HG02798 (cell line): ENCODE results near the gene IMPACT.

Experiments
- ATAC-seq: cut with Tn5 transposase; IDR thresholded peaks from one replicate; pipeline ENCODE4 v1.9.1; 2021; ENCODE audit warnings: mild to moderate bottlenecking; ENCODE audit not compliant: unreplicated experiment, poor library complexity

Gene IMPACT

GRCh38 chr18:24426398-24427294 lies at the start of gene IMPACT:
TSS of gene IMPACT (plus strand) at chr18:24426670. CDS start at chr18:24426757, 87 bp downstream.
- ATAC-seq = peak; percentile 96

DNA sequence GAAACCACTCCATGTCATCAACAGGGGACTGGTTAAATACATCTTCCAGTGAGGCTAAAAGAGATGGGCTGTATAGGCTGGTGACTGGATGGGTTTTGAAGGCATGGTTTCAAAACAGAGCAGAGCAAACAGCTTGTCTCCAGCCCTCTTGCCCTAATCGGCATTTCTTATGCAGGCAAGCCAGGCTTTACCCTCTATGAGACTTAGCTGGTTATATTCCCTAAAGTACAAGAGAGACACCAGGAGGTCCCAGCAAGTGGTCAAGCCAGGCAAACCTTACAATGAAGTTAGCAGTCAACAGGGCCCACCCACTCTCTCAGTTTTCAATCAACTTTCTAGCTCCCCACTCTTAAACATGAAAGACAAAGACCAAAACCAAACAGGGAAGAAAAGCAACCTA lies 47.9 kb upstream of the IMPACT start:
- ATAC-seq = no peak

- no peak for ATAC-seq
Observed at GRCh38 chr18:24380163-24380747, 46.2 kb upstream of the IMPACT start.

- ATAC-seq = no peak
Observed at GRCh38 chr18:24381126-24381525, 45.3 kb upstream of the IMPACT start.

DNA sequence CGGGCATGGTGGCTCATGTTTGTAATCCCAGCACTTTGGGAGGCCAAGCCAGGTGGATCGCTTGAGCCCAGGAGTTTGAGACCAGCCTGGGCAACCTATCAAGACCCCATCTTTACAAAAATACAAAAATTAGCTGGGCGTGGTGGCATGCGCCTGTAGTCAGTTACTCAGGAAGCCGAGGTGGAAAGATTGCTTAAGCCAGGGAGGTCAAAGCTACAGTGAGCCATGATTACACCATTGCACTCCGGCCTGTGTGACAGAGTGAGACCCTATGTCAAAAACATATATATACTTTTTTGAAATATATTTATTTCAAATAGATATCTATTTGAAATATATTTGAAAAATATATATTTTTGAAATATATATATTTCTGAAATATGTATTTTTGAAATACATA lies 39.8 kb upstream of the IMPACT start:
- ATAC-seq = no peak

DNA sequence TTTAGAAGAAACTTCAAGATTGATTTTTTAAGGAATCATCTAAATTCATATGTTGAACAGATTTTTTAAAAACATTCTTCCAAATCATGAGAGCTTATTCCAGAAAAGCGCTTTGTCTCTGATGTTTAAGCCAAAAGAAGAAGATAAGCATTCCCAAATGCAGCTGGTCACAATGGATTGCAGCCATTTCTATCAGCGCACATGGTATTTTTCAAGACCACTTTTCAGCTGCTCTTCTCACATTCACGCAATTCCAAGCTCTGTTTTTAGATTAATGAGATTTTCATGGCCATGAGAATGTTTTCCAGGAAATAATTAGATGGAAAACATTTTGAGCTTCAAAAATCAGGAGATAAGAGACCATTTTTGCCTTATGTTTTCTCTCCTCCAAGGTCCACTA lies 37.5 kb upstream of the IMPACT start:
- no peak for ATAC-seq

- no peak for ATAC-seq
Observed at GRCh38 chr18:24395049-24395795, 31.2 kb upstream of the IMPACT start.

GRCh38 chr18:24396082-24396633 lies 30.3 kb upstream of the IMPACT start:
- no peak for ATAC-seq

- ATAC-seq = peak; percentile 24
Observed at GRCh38 chr18:24397131-24397693, 29.3 kb upstream of the IMPACT start.

GRCh38 chr18:24397694-24398368 lies 28.6 kb upstream of the IMPACT start, which contains the start of gene OSBPL1A:
TSS of gene OSBPL1A (minus strand) at chr18:24397824. CDS start at chr18:24377533, 20,291 bp downstream.
- peak; percentile 61 for ATAC-seq

- ATAC-seq = no peak
Observed at GRCh38 chr18:24398540-24398939, 27.9 kb upstream of the IMPACT start.

DNA sequence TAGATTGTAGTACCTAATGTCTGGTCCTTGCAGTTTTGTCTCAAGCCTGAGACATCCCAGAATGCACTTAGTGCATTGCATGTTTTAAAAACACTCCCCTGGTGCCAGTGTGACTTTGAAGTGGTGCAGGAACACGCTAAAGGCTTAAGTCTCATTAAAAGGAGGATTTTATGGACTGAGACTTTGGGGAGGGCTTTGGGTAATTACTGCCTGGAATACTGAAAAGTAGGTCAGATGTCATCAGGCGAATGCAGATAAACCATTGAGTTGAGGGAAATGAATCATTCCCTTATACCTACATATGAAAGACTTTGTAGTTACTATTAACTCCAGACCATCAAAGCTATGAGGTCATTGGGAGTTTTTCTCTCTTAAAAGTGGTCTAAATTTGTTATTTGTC lies 25.9 kb upstream of the IMPACT start:
- ATAC-seq = no peak

DNA sequence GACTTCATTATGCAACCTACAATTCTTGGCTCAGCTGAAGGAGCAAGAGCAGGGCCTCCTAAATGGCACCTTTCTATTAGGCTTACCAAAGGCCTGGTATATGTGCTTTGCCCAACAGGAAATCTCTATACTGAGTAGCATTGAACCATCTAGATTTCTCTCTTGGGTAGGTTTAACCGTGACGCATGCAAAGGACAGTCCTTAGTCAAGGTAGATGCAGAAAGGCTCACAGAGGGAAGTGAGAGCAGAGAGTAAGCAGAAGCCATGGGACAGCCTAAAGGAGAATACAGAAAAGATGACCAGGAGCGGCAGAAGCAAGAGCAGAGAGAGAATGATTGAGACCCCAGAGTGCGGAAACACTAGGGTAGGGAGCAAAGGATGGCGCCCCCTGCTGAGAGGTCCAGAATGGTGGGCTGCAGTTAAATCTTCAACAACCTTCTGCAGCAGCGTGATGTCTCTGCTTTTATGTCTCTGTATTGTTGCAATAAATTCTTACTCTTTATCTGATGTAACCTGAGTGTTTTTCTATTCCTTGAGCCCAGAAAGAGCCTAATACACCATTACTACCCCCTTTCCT lies 24.2 kb upstream of the IMPACT start:
- ATAC-seq = no peak

DNA sequence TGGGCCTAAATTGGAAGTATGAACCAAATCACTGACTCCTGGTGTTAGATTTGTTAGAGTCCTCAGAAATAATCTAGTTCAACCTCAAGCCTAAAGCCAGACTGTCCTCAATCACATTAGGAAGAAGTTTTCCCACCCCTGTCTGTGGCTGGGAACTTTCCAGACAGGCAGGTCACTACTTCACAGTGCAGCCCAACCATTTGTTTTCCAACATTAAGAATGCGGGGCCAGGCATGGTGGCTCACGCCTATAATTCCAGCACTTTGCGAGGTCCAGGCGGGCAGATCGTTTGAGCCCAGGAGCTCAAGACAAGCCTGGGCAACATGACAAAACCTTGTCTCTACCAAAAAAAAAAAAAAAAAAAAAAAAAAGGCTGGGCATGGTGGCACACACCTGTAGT lies 23.4 kb upstream of the IMPACT start:
- no peak for ATAC-seq

DNA sequence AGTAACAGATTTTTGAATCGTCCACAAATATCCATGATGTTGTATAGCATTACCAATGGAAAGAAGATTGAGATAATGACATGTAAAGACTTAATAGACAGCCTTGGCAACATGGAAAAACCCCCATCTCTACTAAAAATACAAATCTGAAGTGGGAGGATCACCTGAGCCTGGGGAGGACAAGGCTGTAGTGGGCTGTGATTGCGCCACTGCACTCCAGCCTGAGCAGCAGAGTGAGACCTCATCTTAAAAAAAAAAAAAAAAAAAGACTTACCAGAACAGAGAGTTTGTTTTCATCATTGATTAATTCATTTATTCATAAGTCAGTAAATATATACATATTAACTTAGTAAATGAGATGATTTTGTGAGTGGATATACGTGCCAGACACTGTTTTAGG lies 21.9 kb upstream of the IMPACT start:
- ATAC-seq = no peak

DNA sequence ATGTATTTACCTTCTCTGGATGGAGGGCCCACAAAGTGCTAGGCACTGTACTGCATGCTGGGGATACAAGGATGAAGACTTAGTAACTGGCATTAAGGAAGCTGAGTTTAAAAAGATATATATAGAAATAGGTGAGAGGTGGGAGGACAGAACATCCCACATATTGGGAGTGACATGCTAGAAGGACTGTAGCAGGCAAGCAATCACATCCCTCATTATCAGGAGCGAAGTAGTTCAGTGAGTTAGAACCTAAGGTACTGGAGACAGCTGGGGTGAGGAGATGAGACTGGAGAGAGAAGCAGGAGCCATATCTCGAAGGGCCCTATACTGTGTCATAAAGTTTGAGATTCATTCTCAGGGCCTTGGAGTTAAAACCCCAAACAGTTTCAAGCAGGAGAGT lies 18.0 kb upstream of the IMPACT start:
- ATAC-seq = no peak

GRCh38 chr18:24413148-24413547 lies 13.3 kb upstream of the IMPACT start:
- no peak for ATAC-seq

DNA sequence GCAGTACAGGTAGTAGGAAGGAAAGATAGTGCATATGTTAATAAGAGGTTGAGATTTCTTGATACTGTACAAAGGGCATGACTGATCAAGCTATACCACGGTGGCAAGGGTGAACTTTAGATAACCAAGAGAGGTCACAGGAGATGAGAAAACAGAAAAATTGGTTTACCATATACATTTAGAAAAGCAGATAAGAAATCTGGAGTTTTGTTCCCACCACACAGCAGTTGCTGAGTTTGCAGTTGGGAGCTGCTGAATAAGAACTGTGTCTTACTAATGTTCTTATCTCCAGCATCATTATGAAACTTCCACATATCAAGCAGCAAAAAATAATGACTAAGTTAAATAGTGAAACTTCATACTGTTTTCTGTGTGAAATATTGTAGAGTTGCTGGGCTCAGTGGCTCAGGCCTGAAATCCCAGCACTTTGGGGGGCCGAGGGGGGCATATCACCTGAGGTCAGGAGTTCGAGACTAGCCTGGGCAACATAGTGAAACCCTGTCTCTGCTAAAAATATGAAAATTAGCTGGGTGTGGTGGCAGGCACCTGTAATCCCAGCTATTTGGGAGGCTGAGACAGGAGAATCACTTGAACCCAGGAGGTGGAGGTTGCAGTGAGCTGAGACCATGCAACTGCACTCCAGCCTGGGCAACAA lies 12.0 kb upstream of the IMPACT start:
- ATAC-seq = no peak

- ATAC-seq = no peak
Observed at GRCh38 chr18:24417480-24417879, 9.0 kb upstream of the IMPACT start.
